HG03280 (cell line): ENCODE data around the gene TOPORS.

Experiments
- ATAC-seq: cut with Tn5 transposase; IDR thresholded peaks from one replicate; pipeline ENCODE4 v1.9.1; 2021; ENCODE audit warnings: mild to moderate bottlenecking, moderate library complexity; ENCODE audit not compliant: unreplicated experiment

Gene TOPORS

GRCh38 chr9:32508728-32509127, 43.7 kb downstream of the TOPORS start:
- ATAC-seq = no peak

GRCh38 chr9:32503008-32503407, 49.4 kb downstream of the TOPORS start:
- ATAC-seq = no peak

- ATAC-seq = no peak
Observed at GRCh38 chr9:32502464-32502863, 49.9 kb downstream of the TOPORS start.

- no peak for ATAC-seq
Observed at GRCh38 chr9:32501868-32502267, 50.5 kb downstream of the TOPORS start.

GRCh38 chr9:32500768-32501167, 51.6 kb downstream of the TOPORS start:
- no peak for ATAC-seq

GRCh38 chr9:32497921-32498320, 54.5 kb downstream of the TOPORS start:
- ATAC-seq = no peak

GRCh38 chr9:32490601-32491000, 61.8 kb downstream of the TOPORS start:
- no peak for ATAC-seq
